Stimulated activated CD8-positive, alpha-beta memory T cell treated with anti-CD3 and anti-CD28 coated beads, Interleukin-12 subunit alpha, Interleukin-12 subunit beta, amount 100 ng/mL, for 1 hour (primary cell): Measurements from ENCODE around the gene PSMB1.
"Not testable (repeated sequence)": the region's sequence is repeated elsewhere in the genome, so short reads cannot be mapped to it uniquely, and the experiment has no call there.

ENCODE experiments used
- DNase-seq: peaks from one replicate; pipeline ENCODE4 v3.0.0-alpha.2; 2020; ENCODE audit warnings: low read depth

The PSMB1 gene

GRCh38 chr6:170535004-170535403 lies 18.1 kb downstream of the PSMB1 start:
- DNase-seq: no peak

DNA sequence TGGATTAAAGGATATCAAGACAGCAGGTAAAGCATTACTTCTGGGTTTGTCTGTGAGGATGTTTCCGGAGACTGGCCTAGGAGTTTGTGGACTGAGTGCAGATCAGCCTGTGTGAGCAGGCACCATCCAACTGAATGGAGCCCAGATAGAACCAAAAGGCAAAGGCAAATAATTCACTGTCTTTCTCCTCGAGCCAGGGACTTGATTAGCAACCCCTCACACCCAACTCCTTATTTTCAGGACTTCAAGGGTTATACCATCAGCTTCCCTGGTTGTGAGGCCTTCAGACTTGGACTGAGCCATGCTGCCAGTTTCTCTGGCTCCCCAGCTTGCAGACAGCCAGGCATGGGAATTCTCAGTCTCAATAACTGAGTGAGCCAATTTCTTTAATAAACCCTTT lies 19.3 kb downstream of the PSMB1 start:
- no peak for DNase-seq

GRCh38 chr6:170532867-170533488 lies 20.1 kb downstream of the PSMB1 start:
- DNase-seq: no peak

- DNase-seq: peak; percentile 58
Observed at GRCh38 chr6:170529839-170530469, 23.2 kb downstream of the PSMB1 start.

DNA sequence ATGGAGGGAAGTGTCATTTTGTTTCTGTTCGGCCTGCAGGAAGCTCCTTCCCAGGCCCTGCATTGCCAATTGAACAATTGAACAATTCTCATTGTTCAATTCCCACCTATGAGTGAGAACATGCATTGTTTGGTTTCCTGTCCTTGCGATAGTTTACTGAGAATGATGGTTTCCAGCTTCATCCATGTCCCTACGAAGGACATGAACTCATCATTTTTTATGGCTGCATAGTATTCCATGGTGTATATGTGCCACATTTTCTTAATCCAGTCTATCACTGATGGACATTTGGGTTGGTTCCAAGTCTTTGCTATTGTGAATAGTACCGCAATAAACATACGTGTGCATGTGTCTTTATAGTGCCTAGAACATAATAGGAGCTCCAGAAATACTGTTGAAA lies 25.1 kb downstream of the PSMB1 start:
- not testable (repeated sequence) for DNase-seq

DNA sequence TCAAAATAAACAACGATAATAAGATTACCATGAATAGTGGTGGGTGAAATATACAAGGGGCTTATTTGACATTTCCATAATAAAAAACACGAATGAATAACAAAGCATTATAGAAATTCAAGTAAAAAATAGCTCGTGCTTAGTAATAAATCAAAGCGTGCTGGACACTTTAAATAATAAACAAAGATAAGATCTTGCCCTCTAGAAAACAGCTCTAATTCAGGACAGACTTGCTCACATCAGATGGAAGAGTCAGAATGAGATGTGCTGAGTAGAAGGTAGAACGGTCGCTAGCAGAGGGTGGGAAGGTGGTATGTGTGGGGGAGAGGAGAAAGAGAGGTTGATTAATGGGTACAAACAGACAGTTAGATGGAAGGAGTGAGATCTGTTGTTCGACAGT lies 27.3 kb downstream of the PSMB1 start:
- DNase-seq: no peak

- DNase-seq: no peak
Observed at GRCh38 chr6:170524172-170524502, 29.0 kb downstream of the PSMB1 start.

DNA sequence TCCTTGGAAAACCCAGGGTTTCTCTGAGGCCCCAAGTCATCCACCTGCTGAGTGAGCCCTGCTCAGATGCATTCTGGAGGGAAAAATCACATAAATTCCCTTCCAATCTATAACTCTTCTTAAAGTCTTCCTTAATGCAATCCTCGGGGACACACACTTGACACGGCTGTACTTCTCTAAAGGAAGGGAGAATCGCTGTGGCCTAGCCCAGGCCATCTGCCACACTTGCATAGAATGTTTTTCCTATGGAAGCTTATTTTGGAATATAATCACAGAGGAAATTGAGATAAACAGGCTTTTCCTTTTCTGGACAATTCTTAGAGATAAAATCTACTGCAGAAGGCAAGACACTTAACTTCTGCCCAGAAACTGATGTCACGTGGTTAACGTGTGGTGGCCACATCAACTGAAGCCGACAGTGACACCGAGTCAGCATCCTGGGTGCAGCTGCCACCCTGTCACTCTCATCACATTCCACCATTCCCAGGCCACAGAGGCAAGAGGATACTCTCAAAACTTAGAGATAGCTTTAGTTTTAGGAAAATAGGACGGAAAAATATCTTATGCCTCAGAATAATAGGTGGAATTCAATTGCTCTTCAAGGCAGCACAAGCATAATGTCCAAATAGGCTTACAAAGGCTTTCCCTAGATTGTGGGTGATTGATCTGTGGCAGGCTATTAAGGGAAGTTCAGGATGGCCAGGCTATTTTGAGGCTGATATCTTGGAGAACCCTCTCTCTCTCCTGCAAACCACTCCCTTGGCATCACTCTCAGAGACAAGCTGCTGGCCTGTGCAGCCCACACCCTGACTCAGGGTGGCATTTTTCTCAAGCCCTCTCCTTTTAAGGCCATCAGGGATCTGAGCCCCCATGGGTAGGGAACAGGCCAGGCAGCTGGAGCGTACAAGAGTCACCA lies 29.6 kb downstream of the PSMB1 start:
- no peak for DNase-seq

GRCh38 chr6:170522565-170523183 lies 30.4 kb downstream of the PSMB1 start:
- DNase-seq: no peak

DNA sequence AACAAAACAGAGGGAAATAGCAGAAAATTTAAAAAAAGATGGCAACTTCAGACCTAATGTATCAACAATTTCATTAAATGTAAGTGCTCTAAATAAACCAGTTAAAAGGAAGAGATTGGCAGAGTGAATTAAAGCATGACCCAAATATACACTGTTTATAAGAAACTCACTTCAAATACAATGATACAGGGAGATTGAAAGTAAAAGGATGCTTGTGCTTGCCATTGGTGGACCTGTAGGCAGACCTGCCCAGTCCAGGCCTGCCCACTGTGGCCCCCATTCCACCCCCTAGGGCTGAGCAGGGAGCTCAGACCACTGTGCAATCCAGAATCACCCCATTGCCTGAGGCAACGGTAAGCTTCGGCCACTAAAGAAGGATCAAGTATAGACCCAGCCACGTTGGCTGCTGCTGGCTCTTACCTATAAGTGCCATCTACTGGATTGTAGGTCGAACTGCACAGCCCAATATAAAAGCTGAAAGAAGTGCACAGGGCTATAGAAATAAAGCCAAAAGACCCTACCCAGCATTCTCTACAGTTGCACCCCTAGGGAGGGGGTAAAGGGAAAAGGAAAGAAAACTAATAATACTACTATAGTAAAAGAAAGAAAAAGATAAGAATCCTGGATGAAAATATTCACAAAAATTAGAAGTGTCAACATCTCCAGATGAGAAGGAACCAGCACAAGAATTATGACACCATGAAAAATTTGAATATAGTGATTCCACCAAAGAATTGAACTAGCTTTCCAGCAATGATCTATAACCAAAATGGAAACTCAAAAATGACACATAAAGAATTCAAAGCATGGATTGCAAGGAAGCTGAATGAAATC lies 36.1 kb downstream of the PSMB1 start:
- DNase-seq: peak; percentile 11

DNA sequence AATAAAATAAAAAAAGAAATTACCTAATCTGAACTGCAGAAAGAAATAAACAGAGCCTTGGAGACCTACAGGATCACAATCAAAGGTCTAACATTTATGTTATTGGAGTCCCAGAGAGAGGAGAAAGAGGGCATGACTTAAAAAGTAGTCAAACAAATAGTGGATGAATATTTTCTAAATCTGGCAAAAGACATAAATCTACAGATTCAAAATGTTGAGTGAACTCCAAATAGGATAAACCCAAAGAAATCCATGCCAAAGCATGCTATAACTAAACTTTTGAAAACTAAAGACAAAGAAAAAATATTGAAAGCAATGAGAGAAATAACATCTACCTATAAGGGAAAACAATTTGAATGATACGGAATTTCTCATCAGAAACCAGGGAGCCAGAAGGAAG lies 38.2 kb downstream of the PSMB1 start:
- DNase-seq: no peak

DNA sequence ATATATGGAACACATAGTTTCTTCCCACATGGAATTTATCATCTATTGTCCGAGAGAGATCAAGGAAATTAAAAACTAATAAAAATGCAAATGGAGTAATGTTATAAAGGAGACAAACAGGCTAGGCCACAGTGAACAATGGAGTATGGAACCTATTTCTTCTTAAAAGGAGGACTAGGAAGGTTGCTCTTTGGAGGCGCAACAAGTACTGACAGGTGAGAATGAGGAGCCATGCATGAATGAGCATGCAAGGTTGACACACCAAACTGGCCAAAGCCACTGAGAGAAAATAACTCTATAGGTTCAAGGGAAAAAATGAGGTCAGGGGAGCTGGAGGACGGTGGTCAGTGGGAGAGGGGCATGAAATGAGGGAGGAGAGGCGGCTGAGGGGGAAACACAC lies 40.9 kb downstream of the PSMB1 start:
- no peak for DNase-seq

DNA sequence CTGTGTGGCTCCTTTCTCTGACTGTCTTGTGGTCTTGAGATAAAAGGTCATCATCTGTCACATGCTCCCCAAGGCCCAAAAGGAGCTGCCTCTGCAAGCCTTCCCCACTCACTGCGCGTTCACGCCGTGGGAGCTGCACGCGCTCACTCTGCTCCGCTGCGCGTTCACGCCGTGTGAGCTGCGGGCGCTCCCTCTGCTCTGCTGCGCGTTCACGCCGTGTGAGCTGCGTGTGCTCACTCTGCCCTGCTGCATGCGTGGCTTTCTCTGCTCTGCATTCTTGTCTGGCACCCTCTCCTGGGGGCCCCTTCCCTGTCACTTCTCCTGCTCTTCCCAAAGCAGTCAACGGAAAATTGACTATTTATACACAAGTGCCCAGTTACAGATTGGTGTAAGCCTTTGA lies 42.5 kb downstream of the PSMB1 start:
- DNase-seq: no peak

GRCh38 chr6:170509723-170510018 lies 43.4 kb downstream of the PSMB1 start:
- DNase-seq: no peak

GRCh38 chr6:170508892-170509722 lies 44.0 kb downstream of the PSMB1 start:
- DNase-seq: not testable (repeated sequence)

DNA sequence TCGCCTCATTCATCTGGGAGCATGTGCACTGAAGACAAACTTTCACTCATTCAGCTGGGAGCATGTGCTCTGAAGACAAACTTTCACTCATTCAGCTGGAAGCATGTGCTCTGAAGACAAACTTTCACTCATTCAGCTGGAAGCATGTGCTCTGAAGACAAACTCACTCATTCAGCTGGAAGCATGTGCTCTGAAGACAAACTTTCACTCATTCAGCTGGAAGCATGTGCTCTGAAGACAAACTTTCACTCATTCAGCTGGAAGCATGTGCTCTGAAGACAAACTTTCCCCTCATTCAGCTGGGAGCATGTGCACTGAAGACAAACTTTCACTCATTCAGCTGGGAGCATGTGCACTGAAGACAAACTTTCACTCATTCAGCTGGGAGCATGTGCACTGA lies 44.8 kb downstream of the PSMB1 start:
- DNase-seq: not testable (repeated sequence)

DNA sequence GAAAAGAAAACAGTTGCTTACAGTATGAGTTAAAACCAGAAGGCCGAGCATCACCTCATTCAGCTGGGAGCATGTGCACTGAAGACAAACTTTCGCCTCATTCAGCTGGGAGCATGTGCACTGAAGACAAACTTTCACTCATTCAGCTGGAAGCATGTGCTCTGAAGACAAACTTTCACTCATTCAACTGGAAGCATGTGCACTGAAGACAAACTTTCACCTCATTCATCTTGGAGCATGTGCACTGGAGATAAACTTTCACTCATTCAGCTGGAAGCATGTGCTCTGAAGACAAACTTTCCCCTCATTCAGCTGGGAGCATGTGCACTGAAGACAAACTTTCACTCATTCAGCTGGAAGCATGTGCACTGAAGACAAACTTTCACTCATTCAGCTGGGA lies 45.4 kb downstream of the PSMB1 start:
- not testable (repeated sequence) for DNase-seq

DNA sequence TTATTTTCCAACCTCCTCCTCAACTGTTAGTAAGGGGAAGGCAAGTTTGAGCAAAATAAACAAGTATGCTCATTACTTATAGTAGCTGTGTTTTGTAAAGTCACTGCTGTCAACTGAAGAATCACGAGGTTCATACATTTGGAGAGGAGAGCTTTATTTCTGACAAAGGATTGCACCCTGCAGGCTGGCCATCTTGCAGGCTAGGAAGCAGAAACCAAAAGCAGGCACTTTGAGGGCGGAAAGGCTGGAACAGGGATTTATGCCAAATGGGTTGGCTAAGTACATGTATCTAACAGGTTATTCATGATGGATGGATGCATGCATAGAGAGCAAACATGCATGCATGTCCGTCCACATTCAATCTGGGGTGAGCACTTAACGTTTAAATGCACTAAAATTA lies 46.7 kb downstream of the PSMB1 start:
- no peak for DNase-seq

- no peak for DNase-seq
Observed at GRCh38 chr6:170505306-170505705, 47.8 kb downstream of the PSMB1 start.

DNA sequence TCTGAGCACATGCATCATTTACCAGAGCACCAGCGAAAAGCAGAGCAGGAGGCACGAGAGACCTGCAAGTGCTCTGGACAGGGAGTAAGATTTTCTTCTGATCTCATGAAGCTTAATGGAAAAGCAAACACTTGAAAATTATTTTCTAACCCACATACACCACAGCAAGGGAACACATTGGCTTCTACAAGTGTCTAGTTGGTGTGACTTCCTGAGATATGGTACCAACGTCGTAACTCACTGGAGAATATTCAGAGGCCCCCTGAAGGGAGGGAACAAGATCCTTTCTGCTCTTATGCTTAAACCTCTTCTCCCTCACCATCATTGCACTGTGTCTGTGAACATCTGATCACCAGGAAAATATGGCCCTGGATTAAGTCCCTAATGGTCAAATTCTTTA lies 48.6 kb downstream of the PSMB1 start:
- DNase-seq: no peak

DNA sequence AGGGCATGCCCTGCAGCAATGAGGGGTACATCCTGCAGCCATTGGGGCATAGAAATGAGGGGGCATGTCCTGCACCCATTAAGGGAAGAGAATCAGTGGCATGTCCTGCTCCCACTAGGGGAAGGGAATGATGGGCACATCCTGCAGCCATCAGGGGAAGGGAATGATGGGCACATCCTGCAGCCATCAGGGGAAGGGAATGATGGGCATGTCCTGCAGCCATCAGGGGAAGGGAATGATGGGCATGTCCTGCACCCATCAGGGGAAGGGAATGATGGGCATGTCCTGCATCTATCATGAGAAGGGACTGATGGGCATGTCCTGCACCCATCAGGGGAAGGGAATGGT lies 49.7 kb downstream of the PSMB1 start:
- DNase-seq: no peak
